Endometrial microvascular endothelial cells (primary cell): ENCODE data around the gene SCAF11. TPM values are rescaled to one million over a fixed set of nuclear protein-coding genes. Genes with fewer than 3 reads are reported as not detected.

ENCODE experiments used
- in situ Hi-C: cut with HindIII; loops from 2 replicates; pipeline ENCODE4 v1.10.0; 2017; ENCODE audit warnings: low sequenced_read_pairs, low pct_unique_long_range_greater_than_20kb; ENCODE audit errors: inconsistent ontology term
- total RNA-seq: library from RNA; depleted of rRNA; stranded (reverse); fragments of >200 nt; gene quantifications from one replicate; pipeline ENCODE4 v1.2.3, GENCODE V29; 2015; ENCODE audit errors: inconsistent ontology term

Gene SCAF11
- total RNA-seq, 1 donor from 2014 or later = 91.4 TPM

- in situ Hi-C loops = no loop called here
These were observed 3.0 kb downstream of the SCAF11 start for GRCh38 chr12:45987340-45987727.

GRCh38 chr12:45986641-45987339, 3.6 kb downstream of the SCAF11 start:
- in situ Hi-C loops = no loop called here

- in situ Hi-C loops = no loop called here
These were observed 9.1 kb downstream of the SCAF11 start for GRCh38 chr12:45981075-45981837.

GRCh38 chr12:45980540-45980939, 9.8 kb downstream of the SCAF11 start:
- in situ Hi-C loops = no loop called here

- in situ Hi-C loops = no loop called here
These were observed 12.3 kb downstream of the SCAF11 start for GRCh38 chr12:45978108-45978507.

- in situ Hi-C loops = no loop called here
These were observed 12.8 kb downstream of the SCAF11 start for GRCh38 chr12:45977620-45978019.

- in situ Hi-C loops = no loop called here
These were observed 14.9 kb downstream of the SCAF11 start for GRCh38 chr12:45975506-45975905.

DNA sequence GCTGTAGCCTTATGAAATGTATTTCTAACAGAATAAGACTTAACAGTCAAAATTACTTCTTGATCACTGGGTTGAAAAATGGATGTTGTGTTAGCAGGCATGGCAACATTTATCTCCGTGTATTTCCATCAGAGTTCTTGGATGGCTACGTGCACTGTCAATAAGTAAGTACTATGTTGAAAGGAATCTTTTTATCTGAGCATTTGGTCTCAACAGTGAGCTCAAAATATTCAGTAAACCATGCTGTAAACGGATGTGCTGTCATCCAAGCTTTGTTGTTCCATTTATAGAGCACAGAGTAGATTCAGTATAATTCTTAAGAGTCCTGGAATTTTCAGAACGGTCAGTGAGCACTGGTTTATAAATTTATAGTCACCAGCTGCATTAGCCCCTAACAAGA, 15.5 kb downstream of the SCAF11 start:
- in situ Hi-C loops = no loop called here

GRCh38 chr12:45974171-45974719, 16.1 kb downstream of the SCAF11 start:
- in situ Hi-C loops = no loop called here

- in situ Hi-C loops = no loop called here
These were observed 16.8 kb downstream of the SCAF11 start for GRCh38 chr12:45973526-45973925.

GRCh38 chr12:45970391-45970790, 20.0 kb downstream of the SCAF11 start:
- in situ Hi-C loops = no loop called here

DNA sequence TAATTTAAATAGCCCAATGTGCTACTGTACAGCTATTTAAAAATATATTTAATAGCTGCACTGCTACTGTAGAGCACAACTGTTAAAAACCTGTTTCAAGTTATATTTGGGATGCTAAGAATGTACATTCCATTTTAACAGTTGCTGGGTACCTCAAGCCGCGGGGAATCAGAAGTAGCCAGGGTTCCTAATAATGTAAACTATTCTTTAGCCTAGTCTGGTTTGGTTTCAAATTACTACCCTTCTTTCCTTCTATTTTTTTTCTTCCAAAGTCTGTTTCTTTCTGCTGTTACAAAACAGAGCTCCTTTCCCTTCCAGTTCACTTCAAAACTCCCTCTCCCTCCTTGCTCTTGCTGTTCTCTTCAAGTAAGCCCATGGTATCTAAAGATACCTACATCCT, 21.3 kb downstream of the SCAF11 start:
- in situ Hi-C loops = no loop called here

GRCh38 chr12:45966486-45966885, 23.9 kb downstream of the SCAF11 start:
- in situ Hi-C loops = no loop called here

DNA sequence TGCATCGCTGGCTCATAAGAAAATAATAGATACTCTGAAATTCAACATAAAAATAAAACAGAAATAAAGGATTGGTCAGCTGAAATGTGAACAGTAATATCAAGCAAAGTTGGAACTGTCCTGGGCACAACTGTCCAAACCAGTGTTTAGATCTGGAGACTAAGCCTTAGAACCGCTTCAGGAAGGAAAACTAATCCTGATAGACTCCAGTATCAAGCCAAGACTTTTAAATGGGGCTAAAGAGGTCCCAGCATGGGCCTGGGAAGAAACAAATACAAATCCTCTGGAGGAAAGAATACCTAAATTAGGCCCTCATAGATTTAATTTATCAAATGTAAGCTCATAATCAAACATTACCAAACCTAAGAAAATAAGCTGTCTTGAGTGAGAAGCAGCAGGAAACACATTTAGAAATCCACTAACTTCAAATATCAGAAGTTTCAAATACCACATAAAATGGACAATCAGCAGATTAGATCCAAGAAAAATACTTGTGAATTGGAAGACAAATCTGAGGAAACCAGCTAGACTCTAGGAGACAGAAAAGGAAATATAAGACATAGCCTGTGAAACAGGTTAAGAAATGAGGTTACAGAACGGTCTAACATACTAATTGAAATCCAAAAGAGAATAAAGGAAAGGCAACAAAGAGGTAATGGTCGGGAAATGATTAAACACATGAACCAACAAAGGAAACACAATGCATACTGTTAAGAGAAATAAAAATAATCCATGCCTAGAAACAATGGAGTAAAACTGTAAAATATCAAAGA, 27.6 kb downstream of the SCAF11 start:
- in situ Hi-C loops = no loop called here

DNA sequence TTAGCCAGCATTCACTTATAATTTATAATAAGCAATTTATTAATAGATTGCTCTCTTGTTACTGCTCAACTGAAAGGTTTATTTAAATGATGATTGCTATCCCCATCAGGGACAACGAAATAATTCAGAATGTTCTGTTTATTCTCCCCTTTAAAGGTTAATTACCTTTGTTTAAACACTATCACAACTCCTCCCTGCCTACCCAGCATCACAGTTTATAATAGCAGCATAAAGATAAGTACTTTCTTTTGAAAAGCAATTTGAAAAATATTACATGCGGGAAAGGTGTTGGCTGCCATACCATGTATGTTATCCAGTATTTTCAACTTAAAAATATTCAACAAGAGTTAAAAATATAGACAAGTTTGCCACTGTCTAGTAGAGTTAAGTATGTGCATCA, 30.6 kb downstream of the SCAF11 start:
- in situ Hi-C loops = no loop called here

- in situ Hi-C loops = no loop called here
These were observed 31.3 kb downstream of the SCAF11 start for GRCh38 chr12:45959025-45959424.

DNA sequence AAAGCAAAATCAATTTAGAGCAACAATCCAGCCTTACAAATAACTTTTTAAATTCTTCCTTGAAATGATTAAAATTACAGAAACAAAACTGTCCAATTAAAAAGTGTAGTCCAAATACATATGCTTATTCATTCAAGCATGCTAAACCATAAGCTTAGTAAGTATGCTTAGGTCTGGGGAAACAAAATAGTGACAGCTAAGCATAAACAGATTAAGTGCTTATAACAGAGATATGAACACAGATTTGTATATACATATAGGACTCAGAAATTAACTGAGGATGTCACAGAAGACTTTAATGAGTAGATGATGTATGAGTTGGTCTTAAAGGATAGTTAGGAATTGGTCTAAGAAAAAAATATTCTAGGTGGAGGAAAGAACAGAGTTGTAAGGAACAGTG, 41.8 kb downstream of the SCAF11 start:
- in situ Hi-C loops = no loop called here

- in situ Hi-C loops = no loop called here
These were observed 43.9 kb downstream of the SCAF11 start for GRCh38 chr12:45946435-45946834.

GRCh38 chr12:45944771-45945170, 45.6 kb downstream of the SCAF11 start:
- in situ Hi-C loops = no loop called here
